NT2/D1 (cell line): ENCODE measurements around the gene BCKDK.

Experiments
- DNase-seq: peaks from one replicate; pipeline ENCODE4 v3.0.0-alpha.2; 2011; ENCODE audit warnings: low read depth, low spot score
- H3K27me3 ChIP-seq: 2 replicates; pipeline ENCODE4 v1.6.0; 2011; ENCODE audit warnings: mild to moderate bottlenecking; ENCODE audit not compliant: insufficient read length, insufficient read depth
- H3K36me3 ChIP-seq: 2 replicates; pipeline ENCODE4 v1.6.1; 2011; ENCODE audit warnings: mild to moderate bottlenecking, low read length, mixed read lengths; ENCODE audit not compliant: insufficient read depth, insufficient read length
- H3K4me1 ChIP-seq: 2 replicates; pipeline ENCODE4 v1.5.1; 2011; ENCODE audit not compliant: insufficient read depth, insufficient read length
- H3K4me3 ChIP-seq: 2 replicates; pipeline ENCODE4 v1.5.1; 2011; ENCODE audit warnings: low read depth; ENCODE audit not compliant: insufficient read length
- H3K9ac ChIP-seq: 2 replicates; pipeline ENCODE4 v1.6.0; 2011; ENCODE audit warnings: low read depth; ENCODE audit not compliant: insufficient read length
- H3K9me3 ChIP-seq: 2 replicates; pipeline ENCODE4 v1.5.1; 2011; ENCODE audit warnings: mild to moderate bottlenecking, low read length; ENCODE audit not compliant: insufficient read depth
- SUZ12 ChIP-seq: IDR thresholded peaks from 2 replicates; pipeline ENCODE4 v1.6.1; 2011; ENCODE audit not compliant: insufficient read length, insufficient read depth; ENCODE audit errors: extremely low read depth
- YY1 ChIP-seq: IDR thresholded peaks from 2 replicates; pipeline ENCODE4 v1.6.1; 2011; ENCODE audit not compliant: insufficient read length, insufficient read depth
- ZNF274 ChIP-seq: IDR thresholded peaks from 2 replicates; pipeline ENCODE4 v1.6.1; 2011; ENCODE audit warnings: mild to moderate bottlenecking, low read depth, low read length

The BCKDK gene

GRCh38 chr16:31131416-31131815 is 23.2 kb downstream of the BCKDK start:
- H3K4me1 ChIP-seq = peaks cover 34% of the 10 kb centered on the region

GRCh38 chr16:31131841-31132271 is 23.7 kb downstream of the BCKDK start:
- no peak for DNase-seq
- Histone ChIP-seq H3K4me3 (no peak overlapping the region), H3K9me3 (no peaks in the 10 kb centered on the region), H3K36me3 (peaks cover 64% of the 10 kb centered on the region), H3K9ac (no peak overlapping the region), H3K27me3 (no peaks in the 10 kb centered on the region), H3K4me1 (peaks cover 35% of the 10 kb centered on the region)
- no peak for TF ChIP-seq SUZ12
- no peak for TF ChIP-seq ZNF274
- no peak for TF ChIP-seq YY1

More at GRCh38 chr16:31131416-31131815, 23.2 kb downstream of the BCKDK start:
- no peaks in the 10 kb centered on the region for H3K27me3 ChIP-seq
- no peak for DNase-seq
- peaks cover 67% of the 10 kb centered on the region for H3K36me3 ChIP-seq
- TF ChIP-seq ZNF274 (no peak), YY1 (no peak), SUZ12 (no peak)
- no peak overlapping the region for H3K9ac ChIP-seq
- no peaks in the 10 kb centered on the region for H3K9me3 ChIP-seq
- H3K4me3 ChIP-seq = no peak overlapping the region

GRCh38 chr16:31132303-31132979 is 24.3 kb downstream of the BCKDK start:
- Histone ChIP-seq H3K27me3 (no peaks in the 10 kb centered on the region), H3K36me3 (peaks cover 59% of the 10 kb centered on the region), H3K4me1 (peaks cover 33% of the 10 kb centered on the region), H3K9me3 (no peaks in the 10 kb centered on the region), H3K9ac (no peak overlapping the region), H3K4me3 (no peak overlapping the region)
- no peak for TF ChIP-seq SUZ12
- no peak for TF ChIP-seq YY1
- no peak for TF ChIP-seq ZNF274
- DNase-seq = no peak

GRCh38 chr16:31133046-31133501 is 24.9 kb downstream of the BCKDK start:
- no peaks in the 10 kb centered on the region for H3K9me3 ChIP-seq
- no peak for DNase-seq
- peak overlapping the region; percentile 73 for H3K9ac ChIP-seq

GRCh38 chr16:31134091-31134571 is 25.9 kb downstream of the BCKDK start:
- Histone ChIP-seq H3K27me3 (no peaks in the 10 kb centered on the region), H3K4me1 (peaks cover 39% of the 10 kb centered on the region), H3K4me3 (peak overlapping the region; percentile 72), H3K9me3 (no peaks in the 10 kb centered on the region), H3K9ac (peak overlapping the region; percentile 73), H3K36me3 (peaks cover 45% of the 10 kb centered on the region)
- no peak for TF ChIP-seq YY1
- TF ChIP-seq ZNF274 = no peak
- no peak for TF ChIP-seq SUZ12
- DNase-seq = peak; percentile 59

More at GRCh38 chr16:31133046-31133501, 24.9 kb downstream of the BCKDK start:
- no peak for TF ChIP-seq SUZ12
- TF ChIP-seq YY1 = no peak
- no peak for TF ChIP-seq ZNF274
- Histone ChIP-seq H3K36me3 (peaks cover 52% of the 10 kb centered on the region), H3K27me3 (no peaks in the 10 kb centered on the region), H3K4me1 (peaks cover 29% of the 10 kb centered on the region), H3K4me3 (no peak overlapping the region)

GRCh38 chr16:31134625-31135534 is 26.7 kb downstream of the BCKDK start:
- H3K9ac ChIP-seq = peak overlapping the region; percentile 73
- H3K27me3 ChIP-seq = no peaks in the 10 kb centered on the region
- DNase-seq = peak; percentile 68
- H3K36me3 ChIP-seq = peaks cover 37% of the 10 kb centered on the region
- H3K4me1 ChIP-seq = peaks cover 38% of the 10 kb centered on the region
- H3K9me3 ChIP-seq = no peaks in the 10 kb centered on the region
- H3K4me3 ChIP-seq = peak overlapping the region; percentile 72
- TF ChIP-seq ZNF274 = no peak
- TF ChIP-seq YY1 = no peak
- no peak for TF ChIP-seq SUZ12
